Stromal cell of bone marrow (primary cell): ENCODE data around the gene LAGE3.
"Not testable (repeated sequence)": the region's sequence is repeated elsewhere in the genome, so short reads cannot be mapped to it uniquely, and the experiment has no call there.

Experiments used
- DNase-seq: peaks from one replicate; pipeline ENCODE4 v3.0.0-alpha.2; 2012; ENCODE audit warnings: low read depth

Gene LAGE3

DNA sequence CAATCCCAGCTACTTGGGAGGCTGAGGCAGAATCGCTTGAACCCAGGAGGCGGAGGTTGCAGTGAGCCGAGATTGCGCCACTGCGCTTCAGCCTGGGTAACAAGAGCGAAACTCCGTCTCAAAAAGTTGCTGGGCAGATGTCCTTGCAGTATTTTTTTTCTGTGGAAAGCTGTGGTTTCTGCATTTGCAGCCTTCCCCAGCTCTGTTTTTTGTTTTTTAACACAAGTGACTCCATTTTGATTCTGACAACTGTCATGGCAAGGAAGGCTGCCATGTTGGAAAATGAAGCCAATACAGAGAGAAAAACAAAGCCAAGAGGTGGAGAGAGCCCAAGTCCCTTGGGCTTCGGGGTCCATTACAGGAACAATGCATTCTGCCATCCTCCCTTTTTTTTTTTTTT lies 23.0 kb upstream of the LAGE3 start:
- DNase-seq, result no peak

DNA sequence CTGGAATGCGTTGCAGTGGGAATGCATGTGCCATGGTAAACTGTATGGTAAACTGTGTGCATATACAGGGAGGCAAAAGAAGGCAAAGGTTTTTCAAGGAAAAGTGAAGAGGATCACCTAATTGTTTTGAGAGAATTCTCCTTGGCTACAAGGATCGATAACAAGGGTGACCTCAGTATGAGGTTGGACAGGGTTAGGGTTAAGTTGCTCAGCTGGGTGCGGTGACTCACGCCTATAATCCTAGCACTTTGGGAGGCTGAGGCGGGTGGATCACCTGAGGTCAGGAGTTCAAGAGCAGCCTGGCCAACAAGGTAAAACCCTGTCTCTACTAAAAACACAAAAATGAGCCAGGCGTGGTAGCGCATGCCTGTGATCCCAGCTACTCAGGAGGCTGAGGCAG lies 22.3 kb upstream of the LAGE3 start:
- DNase-seq, result not testable (repeated sequence)

DNA sequence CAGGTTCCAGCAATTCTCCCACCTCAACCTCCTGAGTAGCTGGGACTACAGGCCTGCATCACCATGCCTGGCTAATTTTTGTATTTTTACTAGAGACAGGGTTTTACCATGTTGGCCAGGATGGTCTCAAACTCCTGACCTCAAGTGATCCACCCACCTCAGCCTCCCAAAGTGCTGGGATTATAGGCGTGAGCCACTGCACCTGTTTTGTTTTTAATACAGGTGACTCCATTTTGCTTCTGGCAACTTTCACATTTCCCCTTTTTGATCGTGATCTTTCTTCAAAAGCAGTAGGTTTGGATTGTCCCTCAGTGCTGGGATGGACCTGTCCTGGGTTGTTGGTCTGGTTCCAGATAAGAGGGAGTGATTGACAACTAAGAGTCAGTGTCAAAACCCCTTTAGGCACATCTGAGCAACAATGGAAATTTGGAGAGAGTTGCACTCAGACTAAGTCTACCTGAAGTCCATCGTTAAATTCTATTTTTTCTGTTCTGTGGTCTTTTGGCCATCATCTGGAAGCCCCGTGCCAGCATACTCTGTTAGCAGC lies 17.6 kb upstream of the LAGE3 start:
- DNase-seq, result not testable (repeated sequence)

DNA sequence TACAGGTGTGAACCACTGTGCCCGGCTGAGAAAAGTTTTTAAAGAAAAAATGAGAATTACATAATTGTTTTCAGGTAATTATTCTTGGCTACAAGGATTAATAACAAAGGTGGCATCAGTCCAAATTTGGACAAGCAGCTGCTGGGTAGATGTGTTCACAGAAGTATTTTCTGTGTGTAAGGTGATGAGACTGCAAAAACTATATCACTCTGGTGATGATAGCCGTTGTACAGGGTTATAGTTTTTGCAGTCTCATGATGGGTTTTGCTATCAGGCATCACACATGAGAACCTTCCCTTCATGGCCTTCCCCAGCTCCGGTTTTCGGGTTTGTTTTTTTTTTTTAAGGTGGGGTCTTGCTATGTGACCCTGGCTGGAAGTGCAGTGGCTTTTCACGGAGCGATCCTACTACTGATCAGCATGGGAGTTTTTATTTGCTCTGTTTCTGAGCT lies 16.4 kb upstream of the LAGE3 start:
- no peak for DNase-seq

DNA sequence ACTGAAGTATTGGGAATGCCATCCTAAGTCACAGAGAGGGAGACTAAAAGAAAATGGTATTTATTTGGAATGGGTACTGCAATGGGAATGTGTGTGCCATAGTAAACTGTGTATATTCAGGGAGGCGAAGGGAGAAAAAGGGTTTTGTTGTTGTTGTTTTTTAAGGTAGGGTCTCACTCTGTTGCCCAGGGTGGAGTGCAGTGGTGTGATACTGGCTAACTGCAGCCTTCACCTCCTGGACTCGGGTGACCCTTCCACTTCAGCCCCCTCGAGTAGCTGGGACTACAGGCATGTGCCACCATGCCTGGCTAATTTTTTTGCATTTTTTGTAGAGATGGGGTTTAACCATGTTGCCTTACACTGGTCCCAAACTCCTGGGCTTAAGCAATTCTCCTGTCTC lies 15.6 kb upstream of the LAGE3 start:
- DNase-seq, result no peak

DNA sequence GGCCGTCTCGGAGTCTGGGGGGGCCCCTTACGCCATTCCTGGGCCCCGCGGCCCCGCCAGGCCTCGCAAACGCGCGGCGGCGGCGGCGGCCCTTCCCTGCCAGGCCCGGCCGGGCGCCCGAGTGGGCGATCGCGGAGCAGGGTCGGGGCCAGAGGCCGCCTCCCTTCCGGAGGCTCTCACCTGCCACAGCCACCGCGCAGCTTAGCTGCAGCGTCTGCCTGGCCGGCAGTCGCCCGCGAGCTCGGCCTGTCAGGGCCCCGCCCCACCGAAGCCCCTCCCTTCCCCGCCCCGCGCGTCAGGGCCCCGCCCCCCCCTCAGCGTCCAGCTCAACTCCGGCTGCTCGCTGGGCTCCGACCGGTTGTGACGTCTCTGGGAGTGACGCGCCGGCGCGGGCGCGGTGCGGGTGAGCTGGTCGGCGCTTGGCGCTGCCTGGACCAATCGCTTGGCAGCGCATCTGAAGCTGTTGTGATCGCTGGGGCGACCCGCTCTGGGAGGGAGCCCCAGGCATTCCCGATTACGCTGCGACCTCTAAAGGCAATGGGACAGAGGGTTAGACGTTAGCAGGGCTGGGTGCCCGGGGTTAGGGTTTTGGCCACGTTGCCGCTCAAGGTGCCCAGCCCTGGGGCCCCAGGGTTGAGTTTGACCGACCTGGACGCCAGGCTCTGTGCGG lies 11.5 kb upstream of the LAGE3 start, which contains the start of gene SLC10A3:
TSS of gene SLC10A3 (minus strand) at position 216 of the 670 bp plus-strand sequence. CDS start 1,689 bp downstream, outside the sequence.
- peak; percentile 82 for DNase-seq

DNA sequence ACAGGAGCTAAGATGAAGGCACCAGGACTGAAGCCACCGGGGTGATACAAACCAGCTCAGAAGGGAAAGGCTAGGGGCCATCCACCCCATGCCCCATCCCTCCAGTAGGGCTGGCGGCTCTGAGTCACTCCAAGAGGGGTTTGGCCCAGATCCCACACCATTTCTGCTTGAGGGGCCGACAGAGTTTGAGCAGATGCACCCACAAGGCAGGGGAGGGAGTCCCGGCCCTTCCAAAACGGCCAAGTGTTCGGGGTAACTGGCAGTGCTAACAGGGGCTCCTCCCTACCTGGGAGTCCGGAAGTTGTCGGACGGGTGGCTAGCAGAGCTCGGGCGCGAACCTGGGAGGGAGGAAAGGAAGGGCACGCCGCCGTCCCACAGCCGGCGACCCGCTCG lies 10.9 kb upstream of the LAGE3 start:
- peak; percentile 31 for DNase-seq

DNA sequence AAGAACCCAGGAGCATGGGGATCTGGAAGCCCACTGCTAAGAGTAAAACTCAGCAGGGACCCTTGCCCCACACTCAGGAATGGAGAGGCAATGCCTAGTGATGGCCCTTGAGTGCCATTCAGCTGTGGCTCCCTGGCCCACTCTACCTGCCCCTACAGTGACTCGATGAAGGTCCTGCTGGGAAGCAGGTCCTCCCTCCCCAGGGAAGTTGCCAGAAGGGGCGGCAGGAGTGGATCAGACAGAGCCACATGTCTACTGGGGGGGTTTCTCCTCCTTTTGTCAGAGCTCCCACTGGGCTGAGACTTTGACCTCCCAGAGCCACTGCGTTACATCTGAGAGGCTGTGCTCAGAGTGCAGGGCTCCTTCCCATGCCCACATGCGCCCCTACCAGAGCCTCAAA lies 10.1 kb upstream of the LAGE3 start:
- DNase-seq, result no peak

DNA sequence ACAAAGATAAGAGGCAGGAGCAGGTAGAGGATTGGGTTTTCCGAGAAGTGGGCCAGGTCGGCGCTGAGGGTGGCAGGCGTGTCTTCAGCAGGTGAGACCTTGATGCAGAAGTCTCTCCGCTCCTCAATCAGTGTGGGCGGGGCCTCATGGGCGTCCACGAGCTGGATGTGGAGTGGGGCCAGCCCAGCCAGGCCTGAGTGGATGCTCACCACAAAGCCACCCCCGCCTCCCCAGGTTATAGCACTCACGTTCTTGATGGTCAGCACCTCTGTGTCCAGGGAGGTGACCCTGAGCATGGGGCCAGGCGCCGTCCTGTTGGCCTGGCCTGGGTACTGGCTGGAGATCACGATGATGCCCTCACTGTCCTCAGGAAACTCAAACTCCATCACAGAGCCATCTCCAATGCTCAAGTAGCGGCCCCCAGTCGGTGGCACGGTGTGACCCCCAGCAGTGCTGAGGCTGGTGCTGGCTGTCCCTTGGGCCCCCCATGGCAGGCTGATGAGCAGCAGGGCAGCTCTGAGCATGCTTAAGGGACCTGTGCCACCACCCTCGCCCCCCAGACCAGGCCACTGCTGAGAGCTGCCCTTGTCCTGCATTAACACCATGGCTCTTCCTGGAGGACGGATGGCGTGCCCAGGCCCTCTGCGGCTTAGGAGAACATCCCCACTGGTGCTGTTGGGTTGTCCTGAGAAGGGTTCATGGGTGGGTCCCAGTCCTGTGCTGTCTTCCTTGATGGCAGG lies 9.4 kb upstream of the LAGE3 start:
- DNase-seq, result no peak

DNA sequence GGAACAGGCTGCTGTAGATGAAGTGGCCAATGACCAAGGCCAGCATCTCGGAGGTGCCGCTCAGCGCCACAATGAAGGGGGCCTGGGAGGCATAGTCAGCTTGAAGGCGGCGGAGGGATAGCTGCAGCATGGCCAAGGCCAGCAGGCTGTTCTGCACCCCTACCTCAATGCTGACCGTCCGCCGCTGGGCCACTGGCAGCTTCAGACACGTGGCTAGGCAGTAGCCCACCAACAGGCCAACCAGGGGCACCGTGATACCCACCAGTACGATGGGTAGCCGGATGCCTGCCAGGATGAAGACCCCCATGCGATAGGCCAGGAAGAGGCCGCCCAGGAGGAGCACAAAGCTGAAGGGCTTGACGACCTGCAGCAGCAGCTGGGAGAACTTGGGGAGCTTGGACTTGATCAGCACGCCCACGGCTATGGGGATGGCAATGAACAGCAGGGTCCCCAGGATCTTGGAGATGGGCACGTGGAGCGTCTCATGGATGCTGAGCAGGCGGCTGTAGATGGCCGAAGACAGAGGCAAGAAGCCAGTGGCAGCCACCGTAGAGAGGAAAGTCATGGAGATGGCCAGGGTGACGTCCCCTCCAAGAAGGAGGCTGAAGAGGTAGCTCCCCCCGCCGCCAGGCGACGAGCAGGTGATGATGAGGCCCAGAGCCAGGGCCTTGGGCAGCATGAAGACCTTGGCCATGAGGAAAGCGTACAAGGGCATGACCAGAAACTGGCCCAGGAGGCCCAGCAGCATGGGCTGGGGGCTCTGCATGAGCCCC lies 8.6 kb upstream of the LAGE3 start:
- no peak for DNase-seq

DNA sequence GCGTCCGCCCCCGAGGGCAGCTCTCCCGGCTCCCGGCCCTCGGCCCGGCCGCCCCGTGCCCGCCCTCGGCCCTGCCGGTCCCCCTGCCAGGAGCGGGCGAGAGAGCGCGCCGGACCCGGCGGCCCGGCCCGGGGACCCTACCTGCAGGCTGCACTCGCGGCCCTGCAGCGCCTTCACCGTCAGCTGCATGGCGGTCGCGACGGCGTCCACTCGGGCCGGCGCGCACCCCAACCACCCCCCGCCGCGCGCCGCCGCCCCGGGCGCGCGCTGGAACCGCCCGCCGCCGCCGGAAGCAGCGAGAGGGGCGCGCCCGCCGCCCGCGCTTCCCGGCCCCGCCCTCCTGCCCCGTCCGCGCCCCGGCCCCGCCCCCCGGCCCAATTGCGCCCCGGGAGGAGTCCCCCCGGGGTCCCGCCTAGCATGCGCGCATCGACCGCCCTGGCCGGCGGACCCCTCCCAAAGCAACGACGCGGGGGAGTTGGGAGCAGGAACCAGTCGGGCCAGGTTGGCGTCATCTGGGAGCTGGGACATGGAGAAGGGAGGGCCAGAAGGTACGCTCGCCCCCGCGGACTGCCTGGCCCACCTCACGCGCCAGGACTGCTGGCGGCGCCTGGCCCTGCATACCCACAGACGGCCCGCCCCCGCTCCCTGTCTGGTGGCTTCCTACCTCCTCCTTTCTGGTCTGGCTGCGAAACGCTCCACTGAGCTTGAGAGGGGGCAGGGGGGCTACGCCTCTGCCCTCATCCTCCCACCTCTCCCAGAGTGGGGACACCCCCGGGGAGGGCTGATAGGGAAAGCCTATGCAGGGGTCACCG lies 7.5 kb upstream of the LAGE3 start, which contains the start of gene UBL4A:
TSS of gene UBL4A (minus strand) at position 220 of the 812 bp plus-strand sequence. CDS start at position 189, 31 bp downstream.
- DNase-seq, result no peak

DNA sequence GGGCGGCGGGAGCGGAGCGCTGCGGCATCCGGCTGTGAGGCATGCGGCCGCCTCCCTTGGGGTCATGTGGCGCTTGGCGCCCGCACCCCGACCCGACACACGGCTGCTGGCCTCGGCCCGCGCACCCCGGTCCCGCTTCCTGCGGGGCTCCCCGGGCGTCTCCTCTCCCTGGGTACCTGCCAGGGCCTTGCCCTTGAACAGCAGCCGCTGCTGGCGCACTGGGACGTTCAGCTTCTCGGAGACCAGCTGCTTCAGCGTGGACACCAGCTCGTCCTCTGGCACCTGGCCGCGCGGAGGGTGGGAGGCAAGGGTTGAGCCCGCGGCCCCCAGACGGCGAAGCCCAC lies 6.9 kb upstream of the LAGE3 start:
- no peak for DNase-seq

DNA sequence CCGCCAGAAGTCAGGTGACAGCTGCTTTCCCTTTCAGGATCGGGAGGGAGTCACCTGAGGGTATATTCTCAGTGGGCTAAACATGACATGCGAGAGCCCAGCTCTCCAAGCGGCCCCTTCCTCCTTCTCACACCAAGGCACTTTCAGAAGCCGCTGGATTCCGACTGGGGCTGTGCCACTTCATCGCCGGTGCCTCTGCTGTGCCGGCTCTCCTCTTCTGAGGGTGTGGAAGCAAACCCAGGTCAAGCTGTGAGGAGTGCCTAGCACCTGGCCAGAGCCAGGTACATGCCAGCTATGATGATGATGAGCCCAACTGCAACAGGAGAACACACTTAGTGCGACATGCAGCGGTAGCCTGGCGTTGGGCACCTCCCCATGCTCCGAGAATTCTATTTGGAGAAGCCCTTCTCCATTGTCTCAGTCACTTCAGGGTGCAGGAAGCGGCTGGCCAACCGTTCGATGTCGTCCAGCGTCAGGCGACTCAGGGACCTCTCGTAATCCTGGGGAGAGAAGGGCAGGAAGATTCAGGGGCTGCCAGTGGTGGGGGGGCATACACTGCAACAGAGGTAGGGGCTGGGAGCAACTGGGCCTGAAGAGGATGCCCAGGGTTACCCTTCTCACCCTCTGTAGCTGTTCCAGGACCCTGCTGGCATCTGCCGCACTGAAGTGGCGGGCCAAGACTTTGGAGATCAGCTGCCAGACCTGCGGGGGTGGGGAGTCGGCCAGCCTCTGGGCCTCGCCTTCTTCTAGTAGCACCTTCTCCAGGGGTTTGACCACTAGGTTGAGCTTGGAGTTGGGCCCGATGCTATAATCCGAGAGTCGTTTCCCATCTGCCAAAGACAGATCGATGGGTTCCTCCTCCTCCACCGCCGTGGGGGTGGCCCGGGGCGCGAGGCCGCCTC lies 6.3 kb upstream of the LAGE3 start:
- DNase-seq, result no peak

DNA sequence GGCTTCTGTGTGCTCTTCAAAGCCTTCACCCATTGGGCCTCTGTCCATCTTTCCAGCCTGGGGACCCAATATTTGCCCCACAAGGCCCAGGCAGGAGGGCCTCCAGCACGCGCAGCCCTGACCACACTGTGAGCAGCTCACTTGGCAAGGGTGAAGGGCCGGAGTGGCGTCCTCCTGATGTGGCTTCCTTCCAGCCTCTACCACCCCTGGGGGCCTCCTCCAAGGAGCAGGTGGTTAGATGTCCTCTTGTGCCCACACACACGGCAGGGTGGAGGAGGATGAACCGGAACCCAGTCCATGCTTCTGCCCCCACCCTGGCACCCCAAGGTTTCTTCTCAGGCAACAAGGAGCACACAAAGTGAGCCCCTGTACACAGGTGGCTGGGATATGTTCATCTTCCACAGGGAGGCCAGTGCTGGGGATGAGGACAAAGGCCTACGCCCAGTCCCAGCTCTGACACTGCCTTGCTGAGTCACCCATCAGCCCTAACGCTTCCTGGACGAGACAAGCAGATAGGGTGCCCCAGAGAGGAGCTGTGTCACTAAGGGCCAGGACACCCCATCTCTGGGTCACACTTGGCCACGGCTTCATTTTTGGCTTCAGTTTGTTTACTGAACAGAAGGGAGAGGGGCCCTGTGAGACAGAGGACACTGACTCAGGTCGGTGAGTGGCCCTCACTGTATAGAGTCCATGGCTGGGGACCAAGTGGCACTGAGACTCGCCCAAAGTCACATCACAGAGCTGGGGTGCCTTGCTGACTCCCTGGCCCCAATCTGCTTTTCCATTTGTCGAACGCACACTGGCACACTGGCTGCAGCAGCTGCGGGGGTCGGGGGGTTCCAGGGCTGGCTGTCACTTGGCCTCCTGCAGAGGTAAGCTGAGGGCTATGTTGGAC lies 5.4 kb upstream of the LAGE3 start:
- DNase-seq, result no peak

DNA sequence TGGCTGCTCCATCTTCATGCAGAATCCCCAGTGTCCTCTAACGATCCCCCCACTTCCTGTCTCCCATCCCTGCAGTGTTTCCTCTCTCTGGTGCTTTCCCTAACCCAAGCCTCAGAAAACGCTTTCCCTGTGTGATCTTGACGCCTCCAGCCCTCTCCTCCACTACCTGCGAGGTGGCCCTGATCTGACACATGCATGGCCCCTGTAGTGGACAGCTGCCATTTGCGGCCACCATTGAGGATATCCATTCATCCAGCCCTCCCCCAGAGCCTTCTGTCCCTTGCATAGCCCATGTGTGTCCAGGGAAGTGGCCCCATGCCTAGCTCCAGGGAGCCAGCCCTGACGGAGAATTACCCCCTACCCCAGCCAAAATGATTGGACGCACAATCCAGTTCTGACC lies 4.2 kb upstream of the LAGE3 start:
- DNase-seq, result no peak

DNA sequence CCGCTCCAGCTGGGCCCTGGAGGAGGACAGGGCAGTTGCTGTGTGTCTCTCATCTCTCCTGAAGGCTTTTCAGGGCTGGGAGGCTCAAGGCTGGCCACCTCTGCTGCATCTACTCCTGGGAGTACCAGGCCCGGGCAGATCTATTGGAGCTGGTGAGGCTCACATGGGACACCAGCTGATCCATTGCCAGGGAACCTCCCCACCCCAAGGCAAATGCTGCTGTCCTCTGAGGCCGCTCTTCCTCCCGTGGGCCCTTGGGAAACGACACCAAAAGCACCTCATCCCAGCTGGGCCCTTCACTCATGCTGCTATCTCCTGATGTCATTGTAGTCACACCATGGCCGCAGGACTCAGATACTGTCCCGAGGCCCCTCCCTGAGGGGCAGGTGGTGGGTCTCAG lies 3.7 kb upstream of the LAGE3 start:
- DNase-seq, result no peak

DNA sequence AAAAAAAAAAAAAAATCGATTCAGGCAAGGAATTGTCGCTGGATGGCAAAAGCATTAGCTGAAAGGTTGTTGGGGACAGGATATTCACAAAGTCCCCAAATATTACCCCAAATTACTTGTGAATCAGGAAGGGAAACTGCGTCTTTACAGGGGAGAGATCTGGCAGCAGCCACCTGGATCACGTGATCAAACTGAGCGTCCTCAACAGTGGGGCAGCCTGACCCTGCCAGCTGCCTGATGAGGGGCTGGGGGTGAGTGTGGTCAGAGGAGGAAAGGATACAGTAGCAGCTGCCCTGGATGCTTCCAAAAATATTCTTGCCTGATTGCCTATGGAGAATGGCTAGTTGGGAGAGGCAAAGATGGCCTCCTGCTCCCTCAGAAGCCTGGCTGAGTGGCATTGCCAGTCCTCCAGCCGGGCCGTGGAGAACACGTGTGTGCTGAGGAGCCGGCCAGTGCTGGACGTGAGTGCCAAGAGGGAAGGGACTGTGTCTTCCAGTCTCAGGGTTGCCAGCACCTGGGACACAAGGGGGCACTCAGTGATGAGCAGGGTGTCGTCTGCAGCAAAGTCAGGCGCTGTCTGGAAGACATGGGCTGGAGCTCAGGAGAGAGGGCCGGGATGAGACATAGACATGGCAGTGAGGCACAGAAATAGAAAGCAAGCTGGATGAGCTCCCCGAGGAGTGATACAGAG lies 3.0 kb upstream of the LAGE3 start:
- DNase-seq, result no peak

DNA sequence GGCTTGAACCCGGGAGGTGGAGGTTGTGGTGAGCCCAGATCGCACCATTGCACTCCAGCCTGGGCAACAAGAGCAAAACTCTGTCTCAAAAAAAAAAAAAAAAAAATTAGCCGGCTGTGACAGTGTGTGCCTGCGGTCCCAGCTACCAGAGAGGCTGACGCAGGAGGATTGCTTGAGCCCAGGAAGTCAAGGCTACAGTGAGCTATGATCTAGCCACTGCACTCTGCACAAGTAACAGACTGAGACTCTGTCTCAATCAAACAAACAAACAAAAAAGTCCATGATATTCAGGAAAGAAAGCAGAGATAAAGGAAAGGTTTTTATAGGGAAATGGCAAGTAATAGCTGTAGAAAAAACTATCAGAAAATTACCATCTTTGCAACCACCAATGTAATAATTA lies 2.1 kb upstream of the LAGE3 start:
- no peak for DNase-seq

DNA sequence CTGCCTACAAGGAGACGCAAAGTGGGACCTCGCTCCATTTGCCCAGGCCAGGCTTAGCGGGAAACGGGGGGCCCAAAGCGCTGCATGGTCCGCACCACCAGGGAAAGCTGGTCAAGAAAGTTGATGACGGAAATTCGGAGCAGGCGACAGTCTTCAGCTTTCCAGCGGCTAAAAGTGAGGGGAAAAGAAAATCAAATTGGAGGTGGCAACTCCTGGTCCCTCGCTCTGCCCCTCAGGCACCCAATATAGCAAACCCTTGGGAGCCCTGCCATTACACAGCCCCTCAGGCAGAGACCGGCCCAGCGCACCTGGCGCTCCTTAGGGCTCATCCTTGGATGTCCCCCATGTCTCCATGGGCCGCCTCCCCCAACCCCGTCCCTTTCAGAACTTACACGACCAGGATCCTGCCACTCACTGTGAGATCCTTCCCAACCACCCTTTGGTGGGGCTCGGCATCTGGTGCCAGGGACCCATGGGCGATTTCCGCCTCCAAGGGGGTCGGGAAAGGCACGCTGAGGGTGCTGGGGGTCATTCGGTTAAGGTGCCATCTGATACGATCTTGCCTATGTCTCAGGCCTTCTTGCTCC lies 1.1 kb downstream of the LAGE3 start:
- DNase-seq, result no peak
